B cell (primary cell): ENCODE results near the gene CILP. TPM values are rescaled to one million over a fixed set of nuclear protein-coding genes. Genes with fewer than 3 reads are reported as not detected.

Source experiments
- ATAC-seq: fragments of 200-7000 bp; cut with Tn5 transposase; one replicate; pipeline ENCODE4 v1.10.0; 2021; ENCODE audit warnings: low read depth, mild to moderate bottlenecking, moderate number of reproducible peaks, moderate library complexity
- CTCF ChIA-PET: fragments of 350-600 bp; sonication (Branson Sonifier 250); formaldehyde crosslinking; loops from one replicate; lab custom pipeline; 2021; ENCODE audit warnings: antibody characterized with exemption, inconsistent platforms; lab: Charles Lee
- POLR2A ChIA-PET: fragments of 350-600 bp; sonication (Branson Sonifier 250); formaldehyde crosslinking; loops from one replicate; lab custom pipeline; 2021; ENCODE audit warnings: antibody characterized with exemption; lab: Charles Lee
- DNase-seq: peaks from one replicate; pipeline ENCODE4 v3.0.0; 2013
- H2AFZ ChIP-seq: 2 replicates; pipeline ENCODE4 v1.6.1; 2012; ENCODE audit warnings: mild to moderate bottlenecking, low read depth, low read length; ENCODE audit not compliant: insufficient read depth, poor library complexity, severe bottlenecking
- H3K27ac ChIP-seq, 2 donors: 1 replicate in 1 of 2; 2 replicates in 1 of 2; pipeline ENCODE4 v1.5.1; 2012 to 2013; ENCODE audit warnings: low read length in 2 of 2, mild to moderate bottlenecking in 2 of 2, moderate library complexity in 1 of 2
- H3K27me3 ChIP-seq, 4 experiments: fragments of 200-600 bp in 1 of 4; sonication (generic) in 1 of 4; replicated peaks in 1 of 4; 1 replicate in 2 of 4; 2 replicates in 2 of 4; pipeline versions ENCODE4 v1.6.1 to v1.7.0; 2013 to 2016; ENCODE audit warnings: low read length in 3 of 4, mild to moderate bottlenecking in 2 of 4, mixed read lengths in 1 of 4, moderate library complexity in 1 of 4; ENCODE audit not compliant: insufficient read depth in 4 of 4, control insufficient read depth in 3 of 4; ENCODE audit errors: control extremely low read depth in 1 of 4
- H3K36me3 ChIP-seq, 2 experiments: replicated peaks in 1 of 2; 1 replicate in 1 of 2; 2 replicates in 1 of 2; pipeline versions ENCODE4 v1.6.1 to v1.7.1; 2013; ENCODE audit warnings: low read length in 1 of 2; ENCODE audit not compliant: insufficient read depth in 2 of 2, control insufficient read depth in 1 of 2; ENCODE audit errors: control extremely low read depth in 1 of 2, extremely low read depth in 1 of 2
- H3K4me1 ChIP-seq, 2 donors: fragments of 200-600 bp in 1 of 2; sonication (generic) in 1 of 2; 1 replicate in 1 of 2; 2 replicates in 1 of 2; pipeline versions ENCODE4 v1.5.1 to v1.6.1; 2013 to 2017; ENCODE audit warnings: low read length in 2 of 2; ENCODE audit not compliant: control insufficient read depth in 2 of 2, insufficient read depth in 2 of 2
- H3K4me2 ChIP-seq: replicated peaks from 2 replicates; pipeline ENCODE3; 2012; ENCODE audit warnings: mild to moderate bottlenecking, low read depth, low read length; ENCODE audit not compliant: poor library complexity, severe bottlenecking
- H3K4me3 ChIP-seq, 5 experiments: fragments of 200-600 bp in 1 of 5; sonication (generic) in 1 of 5; 1 replicate in 3 of 5; 2 replicates in 2 of 5; pipeline versions ENCODE4 v1.5.1 to v1.7.0; 2011 to 2016; ENCODE audit warnings: low read length in 4 of 5, mild to moderate bottlenecking in 4 of 5, low read depth in 2 of 5, control low read depth in 1 of 5, moderate library complexity in 1 of 5; ENCODE audit not compliant: insufficient read depth in 1 of 5; ENCODE audit errors: control extremely low read depth in 1 of 5, extremely low read depth in 1 of 5
- H3K79me2 ChIP-seq: fragments of 200-600 bp; sonication (generic); one replicate; pipeline ENCODE4 v1.6.0; 2016; ENCODE audit warnings: low read length; ENCODE audit not compliant: control insufficient read depth, insufficient read depth
- H3K9ac ChIP-seq: fragments of 200-600 bp; sonication (generic); 2 replicates; pipeline ENCODE4 v1.6.1; 2017; ENCODE audit warnings: mild to moderate bottlenecking, low read length, moderate library complexity
- H3K9me3 ChIP-seq, 3 donors: one replicate each; pipeline versions ENCODE4 v1.6.1 to v1.7.1; 2013; ENCODE audit warnings: low read length in 2 of 3; ENCODE audit not compliant: control insufficient read depth in 2 of 3, insufficient read depth in 1 of 3; ENCODE audit errors: control extremely low read depth in 1 of 3
- H4K20me1 ChIP-seq: 2 replicates; pipeline ENCODE4 v1.6.0; 2012; ENCODE audit warnings: mild to moderate bottlenecking, low read length; ENCODE audit not compliant: insufficient read depth, control insufficient read depth, poor library complexity, severe bottlenecking
- H3K27ac Mint-ChIP-seq: one replicate; pipeline ENCODE4 v1.8.0; 2021; ENCODE audit warnings: mixed read lengths
- H3K27me3 Mint-ChIP-seq: one replicate; pipeline ENCODE4 v1.8.0; 2021; ENCODE audit warnings: mixed read lengths
- H3K4me1 Mint-ChIP-seq: one replicate; pipeline ENCODE4 v1.8.0; 2021; ENCODE audit warnings: mixed read lengths
- H3K4me3 Mint-ChIP-seq: one replicate; pipeline ENCODE4 v1.8.0; 2021; ENCODE audit warnings: mixed read lengths
- H3K9me3 Mint-ChIP-seq: one replicate; pipeline ENCODE4 v1.8.0; 2022; ENCODE audit warnings: mixed read lengths; ENCODE audit not compliant: insufficient read depth
- CTCF ChIP-seq: fragments of 200-600 bp; IDR thresholded peaks from one replicate; pipeline ENCODE4 v1.8.0; 2022; ENCODE audit warnings: antibody characterized with exemption, mild to moderate bottlenecking
- EZH2 ChIP-seq: IDR thresholded peaks from 2 replicates; pipeline ENCODE4 v1.6.1; 2012; ENCODE audit warnings: borderline replicate concordance, low read depth, mild to moderate bottlenecking, moderate library complexity, low read length; ENCODE audit not compliant: insufficient read depth, poor library complexity, severe bottlenecking
- WGBS: methylation state at CpG from one replicate; pipeline ENCODE4 v1.1.5; 2013; ENCODE audit warnings: missing lambda C conversion rate; ENCODE audit not compliant: insufficient coverage; 5-methylcytosine and 5-hydroxymethylcytosine counted together
- intact Hi-C: fragments of 100-400 bp; cut with micrococcal nuclease; formaldehyde crosslinking; loops from one replicate; pipeline ENCODE4 v1.10.0; 2022
- polyA plus RNA-seq: library from polyadenylated mRNA; depleted of rRNA; stranded (reverse); fragments of >200 nt; gene quantifications from 2 replicates; pipeline ENCODE4 v1.2.3, GENCODE V29; 2012
- total RNA-seq, 2 donors: library from RNA; stranded (reverse); fragments of 120-200 nt in 1 of 2; gene quantifications; 1 replicate in 1 of 2; 2 replicates in 1 of 2; pipeline versions ENCODE4 v1.2.3 to v1.2.4, GENCODE V29; 2013 to 2022

The CILP gene
- total and polyA plus RNA-seq, 2 donors (not counting 1 experiment from before 2014, with no cell fraction given) = 0.52 to 0.94 TPM

GRCh38 chr15:65196637-65197336 lies 14.5 kb downstream of the CILP start:
- Mint-ChIP-seq H3K27ac (no peak overlapping the region), H3K4me3 (no peak overlapping the region), H3K4me1 (no peaks in the 10 kb centered on the region), H3K27me3 (peaks cover 3% of the 10 kb centered on the region), H3K9me3 (no peaks in the 10 kb centered on the region)
- Histone ChIP-seq H3K27me3 (no peaks in the 10 kb centered on the region), H3K9ac (no peak overlapping the region), H3K4me2 (no peak overlapping the region), H3K4me3 (no peak overlapping the region), H3K27ac (no peak overlapping the region), H3K9me3 (no peaks in the 10 kb centered on the region), H3K4me1 (no peaks in the 10 kb centered on the region), H3K79me2 (no peaks in the 10 kb centered on the region), H2AFZ (no peak overlapping the region), H4K20me1 (no peaks in the 10 kb centered on the region), H3K36me3 (no peaks in the 10 kb centered on the region)
- TF ChIP-seq CTCF (no peak), EZH2 (no peak)
- CTCF ChIA-PET = no interaction called here
- 94% methylated on average over 19 of the region's 19 CpGs for WGBS
- ATAC-seq = no peak
- no peak for DNase-seq
- POLR2A ChIA-PET = no interaction called here
- intact Hi-C loops = no loop called here

GRCh38 chr15:65195548-65195923 lies 15.7 kb downstream of the CILP start:
- Mint-ChIP-seq H3K4me1 (no peaks in the 10 kb centered on the region), H3K4me3 (no peak overlapping the region), H3K27me3 (peaks cover 3% of the 10 kb centered on the region), H3K27ac (no peak overlapping the region), H3K9me3 (no peaks in the 10 kb centered on the region)
- Histone ChIP-seq H3K4me2 (no peak overlapping the region), H2AFZ (no peak overlapping the region), H4K20me1 (no peaks in the 10 kb centered on the region), H3K9me3 (no peaks in the 10 kb centered on the region), H3K4me3 (no peak overlapping the region), H3K36me3 (no peaks in the 10 kb centered on the region), H3K4me1 (no peaks in the 10 kb centered on the region), H3K27me3 (no peaks in the 10 kb centered on the region), H3K9ac (no peak overlapping the region), H3K27ac (no peak overlapping the region), H3K79me2 (no peaks in the 10 kb centered on the region)
- no peak for TF ChIP-seq EZH2
- TF ChIP-seq CTCF = no peak
- intact Hi-C loops = no loop called here
- no peak for DNase-seq
- 78% methylated on average over 5 of the region's 5 CpGs for WGBS
- ChIA-PET POLR2A (no interaction called here), CTCF (interaction anchor here (0.5 kb wide), 1 partner anchor 128 kb away, joined by 4 read pairs; no protein-coding TSS in a partner anchor)
- ATAC-seq = no peak
